NCI-H128 (cell line): Measurements from ENCODE around the gene GOLGA1.
"Not testable (repeated sequence)": the region's sequence is repeated elsewhere in the genome, so short reads cannot be mapped to it uniquely, and the experiment has no call there.

Source experiments
- DNase-seq: peaks from one replicate; lab custom pipeline; 2025; ENCODE audit not compliant: unreplicated experiment; lab: John Stamatoyannopoulos, UW

Gene GOLGA1

DNA sequence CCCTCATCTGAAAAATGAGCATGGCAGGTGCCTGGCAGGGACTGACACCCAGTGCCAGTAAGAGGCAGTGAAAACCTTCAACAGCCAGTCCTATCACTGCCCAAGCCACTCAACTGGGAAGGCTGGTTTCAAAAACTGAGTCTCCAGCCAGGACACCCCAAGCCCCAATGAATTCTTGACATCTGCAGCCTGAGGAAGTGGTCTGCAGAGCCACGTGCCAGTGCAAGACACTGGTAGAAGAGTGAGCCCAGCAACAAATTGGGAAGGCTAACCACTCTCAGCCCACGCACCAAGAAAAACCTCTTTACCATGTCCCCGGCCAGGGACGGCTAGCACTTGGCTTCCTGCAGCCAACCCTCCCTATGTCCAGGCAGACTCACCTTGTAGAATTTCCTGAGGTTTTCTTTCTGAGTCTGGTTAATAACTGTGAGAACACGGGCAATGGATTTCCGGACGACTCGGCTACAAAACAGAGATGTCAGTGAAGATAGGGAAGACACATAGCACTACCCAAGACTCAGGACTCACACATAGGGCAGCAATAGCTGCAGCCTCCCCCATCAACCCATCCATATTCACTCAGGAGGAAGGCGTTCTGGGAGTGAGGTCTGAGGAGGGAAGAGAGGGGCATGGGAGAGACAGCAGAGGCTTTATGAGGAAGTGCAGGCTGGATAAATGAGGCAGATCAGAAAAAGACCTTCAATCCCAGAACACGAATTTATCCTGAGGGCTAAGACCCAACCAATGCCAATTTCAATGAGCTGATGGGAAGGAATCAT is 80.9 kb downstream of the GOLGA1 start:
- DNase-seq = no peak

DNA sequence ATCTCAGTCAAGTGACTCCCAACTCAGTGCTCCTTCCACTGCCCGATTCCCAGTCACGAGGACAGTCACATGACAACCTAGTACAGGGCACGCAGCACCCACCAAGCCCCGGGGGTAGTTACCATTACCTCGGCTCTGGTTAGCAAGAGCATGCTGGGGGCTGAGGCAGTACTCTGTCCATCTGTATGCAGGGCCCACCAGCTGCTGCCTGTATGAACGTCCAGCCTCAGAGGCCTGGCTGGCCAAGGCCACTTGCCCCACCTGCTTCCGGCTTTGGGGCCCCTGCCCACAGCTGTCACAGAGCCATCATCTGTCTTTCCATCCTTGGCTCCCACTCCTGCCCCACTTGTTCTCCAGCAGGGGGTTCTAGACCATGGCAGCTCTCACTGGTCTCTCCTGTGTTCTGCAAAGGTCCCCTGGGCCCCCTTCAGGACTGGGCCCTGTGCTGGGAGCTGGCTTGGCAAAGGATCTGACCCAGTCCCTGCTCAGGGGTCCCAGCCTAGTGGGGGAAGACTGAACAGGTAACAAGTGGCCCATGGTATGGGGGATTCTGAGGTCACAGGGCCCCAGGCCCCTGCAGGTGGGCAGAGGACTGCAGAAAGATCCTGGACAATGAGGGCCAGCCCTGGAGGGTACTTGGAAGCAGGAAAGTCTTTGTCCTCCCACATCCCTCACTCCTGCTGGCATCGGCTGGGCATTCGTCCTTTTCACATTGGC is 82.4 kb downstream of the GOLGA1 start:
- no peak for DNase-seq

GRCh38 chr9:124857533-124858162 is 83.2 kb downstream of the GOLGA1 start:
- DNase-seq = no peak

DNA sequence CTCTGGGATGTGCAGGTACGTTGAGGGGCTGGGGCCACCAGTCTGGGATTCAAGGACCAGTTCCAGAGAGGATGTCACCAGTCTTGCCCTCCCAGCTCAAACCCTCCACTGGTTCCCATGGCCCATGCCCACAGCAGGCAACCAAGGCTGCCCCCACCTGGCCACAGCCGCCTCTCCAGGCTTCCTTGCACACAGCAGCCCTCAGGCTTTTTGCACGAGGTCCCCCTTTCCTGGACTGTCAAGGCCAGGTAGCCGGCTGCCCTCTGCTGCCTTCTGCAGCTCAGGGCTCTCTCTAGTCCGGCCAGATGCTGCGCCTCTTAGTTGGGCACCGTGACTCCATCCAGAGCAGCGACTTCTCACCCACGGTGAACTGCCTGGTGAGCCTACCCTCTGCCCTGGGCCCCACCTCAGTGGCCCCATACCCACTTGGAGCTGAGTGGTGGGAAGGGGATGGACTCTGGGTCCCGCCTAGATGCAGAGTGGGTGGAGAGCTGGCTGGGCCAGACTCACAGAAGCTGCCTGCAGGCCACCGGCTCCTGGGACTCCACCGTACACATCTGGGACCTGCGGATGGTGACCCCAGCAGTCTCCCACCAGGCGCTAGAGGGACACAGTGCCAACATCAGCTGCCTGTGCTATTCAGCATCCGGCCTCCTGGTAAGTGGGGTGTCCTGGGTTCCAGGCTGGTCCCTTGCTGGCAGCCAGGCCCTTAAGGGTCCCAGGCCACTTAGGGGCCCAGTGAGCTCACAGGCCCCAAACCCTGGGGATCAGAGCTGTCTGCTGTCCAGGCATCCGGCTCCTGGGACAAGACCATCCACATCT is 84.7 kb downstream of the GOLGA1 start:
- no peak for DNase-seq

DNA sequence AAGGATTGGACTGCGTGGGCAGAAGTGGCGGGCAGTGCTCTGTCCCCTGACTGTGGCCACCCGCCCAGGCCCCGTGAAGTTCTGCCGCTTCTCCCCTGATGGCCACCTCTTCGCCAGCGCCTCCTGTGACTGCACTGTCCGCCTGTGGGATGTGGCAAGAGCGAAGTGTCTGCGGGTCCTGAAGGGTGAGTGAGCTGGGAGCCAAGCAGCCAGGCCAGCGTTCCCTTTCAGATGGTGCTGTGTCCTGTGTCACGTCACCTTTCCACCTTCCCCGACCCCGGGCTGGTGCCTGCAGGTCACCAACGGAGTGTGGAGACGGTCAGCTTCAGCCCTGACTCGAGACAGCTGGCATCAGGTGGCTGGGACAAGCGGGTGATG is 85.3 kb downstream of the GOLGA1 start:
- no peak for DNase-seq

DNA sequence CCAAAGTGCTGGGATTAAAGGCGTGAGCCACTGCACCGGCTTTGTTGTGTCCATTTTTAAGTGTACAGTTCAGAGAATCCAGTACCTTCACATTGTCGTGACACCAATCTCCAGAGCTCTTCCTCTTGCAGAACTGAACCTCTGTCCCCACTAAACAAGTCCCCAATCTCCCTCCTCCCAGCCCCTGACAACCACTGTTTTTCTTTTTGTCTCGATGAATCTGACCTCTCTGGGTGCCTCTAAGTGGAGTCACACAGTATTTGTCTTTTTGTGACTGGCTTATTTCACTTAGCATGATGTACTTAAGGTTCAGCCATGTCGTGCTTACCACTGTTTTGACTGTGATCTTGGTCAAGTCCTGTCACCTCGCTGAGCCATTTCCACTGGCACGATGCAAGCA is 86.1 kb downstream of the GOLGA1 start:
- DNase-seq = no peak

DNA sequence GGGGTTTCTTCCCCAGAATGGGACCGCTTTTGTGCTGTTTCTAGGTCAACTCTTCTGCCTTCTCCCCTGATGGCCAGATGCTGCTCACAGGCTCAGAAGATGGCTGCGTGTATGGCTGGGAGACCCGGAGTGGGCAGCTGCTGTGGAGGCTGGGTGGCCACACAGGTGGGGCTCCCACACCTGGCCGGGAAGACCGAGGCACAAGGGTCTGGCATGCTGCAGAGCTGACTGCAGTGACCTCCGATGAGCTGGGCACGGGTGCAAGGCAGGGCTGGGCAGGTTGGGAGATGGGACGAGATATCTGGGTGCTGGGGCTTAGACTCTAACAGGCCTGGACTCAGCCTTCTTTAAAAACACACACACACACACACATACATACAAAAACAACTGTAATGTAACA is 86.7 kb downstream of the GOLGA1 start:
- DNase-seq = no peak

GRCh38 chr9:124853605-124854143 is 87.2 kb downstream of the GOLGA1 start:
- DNase-seq = no peak

GRCh38 chr9:124852829-124853531 is 87.9 kb downstream of the GOLGA1 start, which contains the start of gene WDR38:
Gene WDR38 (plus strand): TSS chr9:124853460. CDS start chr9:124853532, 72 bp downstream.
- DNase-seq = peak; percentile 35

GRCh38 chr9:124852121-124852828 is 88.6 kb downstream of the GOLGA1 start:
- no peak for DNase-seq

- DNase-seq = no peak
These were observed 91.1 kb downstream of the GOLGA1 start for GRCh38 chr9:124849801-124850200.

DNA sequence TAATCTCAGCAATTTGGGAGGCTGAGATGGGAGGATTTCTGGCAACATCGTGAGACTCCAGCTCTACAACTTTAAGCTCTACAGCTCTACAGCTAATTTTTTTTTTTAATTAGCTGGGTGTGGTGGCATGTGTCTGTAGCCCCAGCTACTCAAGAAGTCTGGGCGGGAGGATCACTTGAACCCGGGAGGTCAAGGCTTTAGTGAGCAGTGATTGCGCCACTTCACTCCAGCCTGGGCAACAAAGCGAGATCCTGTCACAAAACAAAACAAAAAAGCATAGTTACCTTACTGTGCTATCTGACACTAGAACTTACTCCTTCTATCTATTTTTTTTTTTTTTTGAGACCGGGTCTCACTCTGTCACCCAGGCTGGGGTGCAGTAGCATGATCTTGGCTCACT is 93.9 kb downstream of the GOLGA1 start:
- no peak for DNase-seq

DNA sequence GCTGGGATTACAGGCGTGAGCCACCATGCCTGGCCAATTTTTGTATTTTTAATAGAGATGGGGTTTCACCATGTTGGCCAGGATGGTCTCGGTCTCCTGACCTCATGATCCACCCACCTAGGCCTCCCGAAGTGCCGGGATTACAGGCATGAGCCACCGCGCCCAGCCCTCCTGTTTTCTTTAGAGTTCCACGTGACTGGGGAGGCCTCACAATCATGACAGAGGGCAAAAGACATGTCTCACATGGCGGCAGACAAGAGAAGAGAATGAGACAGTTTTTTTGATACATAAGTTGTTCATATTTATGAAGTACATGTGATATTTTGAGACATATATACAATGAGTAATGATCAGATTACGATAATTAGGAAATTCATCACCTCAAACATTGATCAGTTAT is 94.4 kb downstream of the GOLGA1 start:
- DNase-seq = not testable (repeated sequence)

DNA sequence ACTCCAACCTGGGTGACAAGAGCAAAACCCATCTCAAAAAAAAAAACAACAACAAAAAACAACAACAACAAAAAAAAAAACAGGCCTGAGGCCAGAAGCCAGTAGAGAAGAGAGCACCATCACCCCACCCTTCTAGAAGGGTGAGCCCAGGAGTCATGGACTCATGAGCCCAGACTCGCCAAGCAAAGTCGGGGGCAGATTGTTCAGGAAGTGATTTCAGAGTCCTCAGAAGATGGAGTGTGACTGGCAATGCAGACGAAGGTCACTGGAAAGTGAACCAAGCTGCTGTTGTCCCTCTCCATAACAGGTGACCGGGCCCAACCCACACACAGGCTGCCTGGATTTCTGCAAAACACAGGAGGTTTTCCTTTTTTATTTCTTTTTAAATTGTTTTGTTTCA is 96.6 kb downstream of the GOLGA1 start:
- DNase-seq = no peak

DNA sequence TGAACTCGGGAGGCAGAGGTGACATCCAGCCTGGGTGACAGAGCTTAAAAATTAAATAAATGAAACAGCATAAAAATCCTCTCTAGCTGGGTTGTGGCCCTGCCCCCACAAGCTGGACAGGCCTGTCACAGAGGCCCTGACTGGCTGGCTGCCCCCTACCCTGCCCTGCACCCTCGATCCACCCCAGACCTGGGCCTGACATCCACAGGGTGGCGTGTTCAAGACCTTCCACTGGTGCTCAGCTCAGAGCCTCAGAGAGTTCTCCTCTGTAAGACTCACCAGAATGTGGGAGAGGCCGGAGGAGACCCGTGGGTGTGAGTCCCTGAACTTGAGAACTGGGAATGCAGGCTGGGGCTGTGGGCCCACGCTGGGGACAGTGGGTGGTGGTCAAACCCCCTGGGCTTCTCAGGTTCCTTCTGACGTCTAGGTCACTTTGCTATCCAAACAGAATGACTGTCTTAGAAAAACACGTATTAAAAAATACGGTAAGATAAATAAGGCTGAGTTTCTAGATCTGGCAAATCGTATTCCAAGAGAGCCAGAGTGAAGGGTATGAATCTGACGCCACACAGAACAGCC is 97.3 kb downstream of the GOLGA1 start:
- no peak for DNase-seq

DNA sequence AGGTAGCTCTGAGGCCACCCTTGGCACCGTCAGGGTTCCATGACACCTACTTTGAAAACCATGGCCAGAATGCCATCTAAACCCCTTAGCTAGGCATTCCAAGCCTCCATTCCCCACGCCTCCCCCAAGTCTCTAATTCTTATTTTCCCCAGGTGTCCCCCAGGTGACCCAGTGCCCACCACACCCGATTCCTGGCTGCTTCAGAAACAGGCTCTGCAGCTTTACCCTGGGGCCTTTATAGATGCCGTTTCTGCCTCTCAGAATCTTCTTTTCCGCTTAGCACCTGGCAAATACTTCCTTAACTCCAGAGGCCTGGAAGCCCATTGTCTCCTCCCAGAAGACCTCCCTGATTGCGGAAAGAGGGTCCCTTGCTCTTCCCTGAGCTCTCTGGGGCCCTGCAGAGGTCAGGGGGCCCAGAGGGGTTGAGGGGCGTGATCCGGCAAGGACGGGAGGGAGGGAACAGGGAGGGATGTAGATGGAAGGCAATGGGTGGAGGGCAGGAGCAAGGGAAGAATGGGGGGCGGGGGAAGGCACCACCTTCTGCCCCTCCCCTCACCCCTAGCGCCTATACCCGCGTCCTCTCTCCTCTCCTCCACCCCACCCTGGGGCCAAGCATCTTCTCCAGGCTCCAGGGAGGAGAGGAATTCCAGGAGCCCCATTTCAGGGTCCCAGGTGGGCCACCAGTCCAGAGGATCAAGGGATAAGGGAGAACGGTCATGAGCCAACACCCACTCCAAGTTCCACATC is 99.6 kb downstream of the GOLGA1 start:
- no peak for DNase-seq

- no peak for DNase-seq
These were observed 100.5 kb downstream of the GOLGA1 start for GRCh38 chr9:124840300-124840833.

- no peak for DNase-seq
These were observed 101.1 kb downstream of the GOLGA1 start for GRCh38 chr9:124839612-124840299.
